ENCODE measurements around the gene SOX5.
A peak's percentile ranks its signal among the peaks of the same experiment; 100 is the strongest.
"Not testable (repeated sequence)": the region's sequence is repeated elsewhere in the genome, so short reads cannot be mapped to it uniquely, and the experiment has no call there.

SOX5 gene

DNA sequence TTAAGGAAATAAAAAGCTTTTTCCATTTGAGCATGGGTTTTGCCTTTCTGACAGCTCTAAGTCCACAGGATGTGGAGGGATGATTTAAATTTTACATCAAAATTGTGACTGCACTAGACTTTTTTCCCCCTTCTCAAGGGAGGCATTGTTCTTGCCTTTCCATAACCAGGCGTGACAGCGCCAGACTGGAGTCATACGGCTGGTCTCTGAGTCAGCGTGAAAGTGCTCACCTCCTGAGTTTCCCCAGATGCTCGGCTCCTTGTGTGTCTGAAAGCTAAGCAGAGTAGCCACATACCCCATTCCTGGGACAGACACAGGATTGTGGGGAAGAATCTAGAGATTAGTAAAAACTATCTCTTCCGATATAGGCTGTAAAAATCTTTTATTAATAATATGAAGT lies 43.1 kb downstream of the SOX5 start:
- no peak for DNase-seq

DNA sequence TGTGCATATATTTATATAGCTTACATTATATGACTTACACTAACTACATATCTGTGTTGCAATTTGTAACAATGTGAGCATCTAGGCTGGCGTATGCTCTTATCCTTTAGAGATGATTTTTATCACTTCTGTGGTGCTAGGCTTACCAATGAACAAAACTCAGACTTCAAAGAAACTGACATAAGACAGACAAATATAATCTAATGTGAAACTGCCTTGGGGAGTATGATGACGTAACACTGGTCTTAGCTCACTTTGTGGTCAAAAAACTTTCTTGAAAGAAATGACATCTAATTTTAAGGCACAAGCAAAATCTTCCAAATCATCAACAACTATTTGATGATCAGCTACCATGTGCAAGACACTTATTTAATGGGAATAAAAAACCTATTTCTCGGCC lies 50.0 kb downstream of the SOX5 start:
- no peak for DNase-seq

DNA sequence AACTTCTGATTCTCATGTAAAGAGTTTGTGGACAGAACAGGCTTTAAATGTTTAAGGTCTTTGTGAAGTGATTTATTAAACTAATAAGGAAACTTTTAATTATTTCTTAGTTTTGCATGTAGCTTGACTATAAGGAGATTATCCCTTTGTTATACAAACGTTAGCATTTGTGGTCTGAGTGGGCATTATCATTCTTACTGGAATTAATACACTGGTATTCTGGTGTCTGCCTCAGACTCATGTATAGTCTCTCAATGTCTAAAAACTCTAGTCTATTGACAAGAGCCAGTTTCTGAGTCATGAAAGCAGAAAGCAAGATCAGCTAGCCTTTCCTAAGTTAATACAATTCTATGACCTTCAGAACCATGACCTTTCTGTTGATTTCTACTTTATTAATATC lies 51.3 kb downstream of the SOX5 start:
- no peak for DNase-seq

DNA sequence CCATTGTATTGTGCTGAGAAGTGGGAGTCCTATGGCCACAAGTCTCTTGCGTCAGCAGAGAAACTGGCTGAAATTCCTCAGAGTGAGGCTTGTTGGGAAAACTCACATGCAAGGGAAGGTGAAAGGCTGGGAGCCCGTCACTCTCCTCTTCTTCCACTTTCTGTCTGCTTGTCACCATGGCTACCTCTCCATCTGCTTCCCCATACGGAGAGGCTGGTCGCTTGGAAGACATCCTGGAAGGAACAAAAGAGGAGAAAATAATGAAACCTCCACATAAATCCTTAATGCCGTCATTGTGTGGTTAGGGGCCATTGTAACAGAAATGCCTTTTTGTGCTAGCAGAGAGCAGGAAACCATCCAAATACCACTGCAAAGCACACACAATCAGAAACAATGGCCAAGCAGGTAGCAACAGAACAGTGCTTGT lies 53.7 kb downstream of the SOX5 start:
- DNase-seq, result peak; percentile 76

DNA sequence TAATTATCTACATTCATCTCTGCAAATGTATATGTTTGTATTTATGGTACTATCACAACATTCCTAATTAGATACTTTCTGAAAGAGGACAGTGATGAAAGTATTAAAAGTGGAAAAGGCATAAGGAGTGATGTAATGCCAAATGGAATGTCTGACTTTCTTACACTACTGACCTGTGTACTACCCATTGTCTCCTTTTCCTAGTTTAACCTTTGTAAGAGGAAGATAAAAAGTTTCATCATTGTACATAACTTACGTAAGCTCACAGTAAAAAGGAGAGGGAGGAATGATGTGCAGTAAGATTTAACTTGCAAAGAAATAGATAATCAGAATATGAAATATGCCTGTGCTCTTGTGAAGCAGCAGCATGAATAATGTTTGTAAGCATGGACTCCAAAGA lies 55.9 kb downstream of the SOX5 start:
- DNase-seq, result no peak

DNA sequence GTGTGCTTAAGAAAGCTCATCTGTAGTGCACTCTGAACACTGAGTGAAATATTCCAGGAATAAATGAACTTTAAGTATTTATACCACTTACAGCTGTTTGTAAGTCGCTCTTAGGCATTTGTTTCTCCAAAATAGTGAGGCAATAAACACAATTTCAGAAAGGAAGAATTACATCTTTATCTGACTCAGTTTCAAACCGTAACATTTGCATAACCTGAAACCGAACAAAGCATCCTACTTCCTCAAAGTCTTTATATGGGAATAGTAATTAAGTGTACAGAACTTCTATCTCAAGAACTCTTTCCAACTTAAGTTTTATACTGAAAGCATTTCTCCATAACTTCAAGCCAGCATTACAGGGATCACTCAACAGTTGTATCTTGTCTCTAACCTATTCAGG lies 58.4 kb downstream of the SOX5 start:
- DNase-seq, result no peak

DNA sequence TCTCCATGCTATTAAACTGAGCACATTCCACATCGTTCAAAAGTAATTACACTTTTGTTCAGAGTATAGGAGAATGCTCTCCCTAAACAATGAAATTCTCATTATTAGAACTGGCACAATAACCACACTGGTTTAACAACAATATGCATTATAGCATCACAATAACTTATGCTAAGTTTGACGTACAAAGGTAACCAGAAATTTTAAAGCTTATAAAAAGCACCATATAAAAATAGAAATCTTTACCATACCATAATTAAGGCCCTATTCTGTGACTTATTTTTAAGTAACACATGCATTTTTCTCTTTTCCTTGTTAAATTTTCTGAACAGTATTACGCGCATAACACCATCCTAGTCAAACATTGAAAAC lies 60.4 kb downstream of the SOX5 start:
- DNase-seq, result no peak

DNA sequence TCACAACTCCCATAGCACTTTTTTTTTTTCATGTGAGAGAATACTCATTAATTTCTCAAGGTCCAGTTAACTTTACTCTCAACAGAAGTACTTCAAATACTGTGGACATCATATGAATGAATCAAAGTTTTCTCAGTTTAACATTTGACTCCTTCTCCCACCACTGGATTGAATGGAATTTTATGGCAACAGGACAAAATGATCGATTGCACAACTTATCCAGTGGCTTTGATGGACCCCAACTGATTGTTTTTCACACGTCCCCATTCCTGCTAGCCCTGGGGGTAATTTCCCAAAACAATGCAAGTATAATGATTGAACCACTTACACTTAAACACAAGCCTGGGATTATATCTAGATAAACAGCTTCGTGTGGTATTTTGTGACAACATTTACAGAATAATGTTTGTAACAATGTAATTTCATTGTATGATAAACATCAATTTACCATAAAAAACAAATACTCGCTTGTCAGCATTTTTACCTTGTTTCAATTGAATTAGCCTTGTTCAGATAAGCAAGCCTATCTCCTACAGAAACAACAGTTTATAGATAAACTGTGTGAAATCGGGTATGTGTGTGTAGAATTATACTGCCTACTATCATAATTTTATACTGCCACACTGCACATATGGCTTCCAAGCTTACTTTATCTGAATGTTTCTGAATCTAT lies 60.9 kb downstream of the SOX5 start:
- no peak for DNase-seq

DNA sequence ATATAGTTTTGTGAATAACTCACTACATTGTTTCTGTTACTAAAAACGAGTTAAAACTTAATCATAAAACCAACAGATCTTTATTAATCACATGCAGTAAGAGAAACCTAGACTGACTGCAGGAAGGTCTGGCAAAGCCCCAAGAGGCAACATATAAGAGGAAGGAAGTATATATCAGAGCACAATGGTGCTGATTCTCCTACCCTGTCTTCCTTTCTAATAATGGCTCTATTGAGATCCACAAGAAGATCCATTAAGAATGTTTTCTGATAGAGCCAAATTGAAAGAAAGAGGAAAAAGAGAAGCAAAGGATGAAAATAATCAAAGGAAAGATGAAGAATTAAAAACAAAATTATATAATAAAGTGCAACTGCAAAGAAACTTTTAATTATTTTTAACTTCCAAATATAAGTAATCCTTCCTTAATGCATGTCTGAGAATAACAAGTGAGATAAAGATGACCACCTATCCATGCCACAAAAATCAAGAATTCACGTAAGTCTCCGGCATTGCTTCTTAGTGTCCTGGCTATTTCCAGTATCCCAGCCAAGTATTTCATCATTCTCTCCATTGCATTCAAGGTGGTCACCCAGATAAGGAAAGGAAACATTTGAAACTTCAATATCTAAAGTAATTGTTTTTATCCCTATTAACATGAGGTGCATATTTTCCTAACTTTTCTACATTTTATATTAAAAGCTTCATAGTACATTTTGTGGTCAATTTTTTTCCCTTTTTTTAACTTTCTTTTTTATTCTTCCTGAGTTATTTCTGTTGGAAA lies 62.2 kb downstream of the SOX5 start:
- DNase-seq, result peak; percentile 19

DNA sequence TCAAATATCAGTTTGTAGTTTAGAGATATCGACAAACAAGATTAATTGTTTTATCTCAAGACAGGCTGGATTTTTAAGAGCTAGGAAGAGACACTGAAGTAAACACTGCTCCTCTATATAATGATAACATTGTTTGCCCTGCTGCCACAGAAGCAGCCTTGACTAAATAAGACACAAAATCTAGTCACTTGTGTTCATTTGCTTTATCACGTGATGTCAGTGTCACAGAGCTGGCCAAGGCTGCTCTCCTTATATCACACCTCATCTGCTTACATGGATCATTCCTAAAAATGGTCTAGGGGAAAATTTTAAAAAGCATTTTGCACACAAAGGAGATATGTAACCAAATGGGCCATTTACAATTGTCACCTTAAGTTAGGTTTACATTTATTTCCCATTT lies 64.1 kb downstream of the SOX5 start:
- no peak for DNase-seq

DNA sequence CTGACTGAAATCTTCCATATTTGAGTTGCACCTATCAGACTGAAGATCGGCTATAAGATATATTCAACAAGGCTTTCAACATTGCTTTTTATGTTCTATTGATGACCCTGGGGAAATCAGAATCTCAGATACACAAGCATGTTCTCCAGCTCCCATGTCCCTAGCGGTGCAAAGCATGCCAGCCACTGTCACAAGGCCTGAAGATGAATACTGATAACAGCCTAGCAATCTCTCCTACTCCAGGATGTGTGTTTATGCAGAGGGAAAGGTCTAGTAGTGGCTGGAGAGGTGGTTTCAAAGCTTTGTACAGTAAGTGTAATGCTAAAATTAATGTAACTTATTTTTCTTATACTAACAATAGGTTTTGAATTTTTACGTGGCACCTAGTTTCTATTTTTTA lies 64.6 kb downstream of the SOX5 start:
- DNase-seq, result no peak

DNA sequence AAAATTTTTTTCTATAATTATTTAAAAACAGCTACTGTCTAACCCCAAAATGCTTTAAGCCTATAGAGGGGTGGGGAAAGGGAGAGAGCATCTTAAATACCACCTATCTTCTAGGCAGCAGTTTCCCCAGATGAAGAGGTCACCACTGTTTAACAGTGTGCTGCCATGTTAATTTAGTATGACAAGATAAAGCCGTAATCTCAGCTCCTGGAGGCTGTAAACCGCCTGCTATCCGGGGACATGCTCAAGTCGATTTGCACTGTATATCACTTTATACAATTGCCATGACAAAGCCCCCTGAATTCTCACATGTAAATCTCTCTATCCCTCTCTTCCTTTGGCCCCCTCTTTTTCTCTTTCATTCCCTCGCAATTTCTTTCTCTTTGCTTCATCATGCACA lies 68.5 kb downstream of the SOX5 start:
- DNase-seq, result no peak

DNA sequence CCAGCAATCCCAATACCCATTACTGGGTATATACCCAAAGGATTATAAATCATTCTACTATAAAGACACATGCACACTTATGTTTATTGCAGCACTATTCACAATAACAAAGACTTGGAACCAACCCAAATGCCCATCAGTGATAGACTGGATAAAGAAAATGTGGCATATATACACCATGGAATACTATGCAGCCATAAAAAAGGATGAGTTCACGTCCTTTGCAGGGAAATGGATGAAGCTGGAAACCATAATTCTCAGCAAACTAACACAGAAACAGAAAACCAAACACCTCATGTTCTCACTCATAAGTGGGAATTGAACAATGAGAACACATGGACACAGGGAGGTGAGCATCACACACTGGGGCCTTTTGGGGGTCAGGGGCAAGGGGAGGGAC lies 72.9 kb downstream of the SOX5 start:
- not testable (repeated sequence) for DNase-seq

DNA sequence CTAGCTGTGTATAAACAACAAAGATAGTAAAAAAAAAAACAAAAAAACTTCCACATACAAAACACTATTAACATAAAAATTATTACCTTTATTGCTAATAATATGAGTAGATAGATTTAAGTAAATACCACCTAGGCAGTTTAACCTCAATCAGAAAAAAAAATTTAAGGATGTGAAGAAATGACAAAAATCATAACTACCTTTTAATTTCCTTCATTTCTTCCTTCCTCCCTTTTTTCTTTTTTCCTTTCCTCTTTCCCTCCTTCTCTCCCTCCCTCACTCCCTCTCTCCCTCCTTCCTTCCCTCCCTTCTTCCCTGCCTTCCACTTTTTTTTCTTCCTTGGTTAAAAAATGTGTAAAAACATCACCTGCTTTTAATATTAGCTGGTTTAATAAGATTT lies 81.7 kb downstream of the SOX5 start:
- DNase-seq, result no peak

DNA sequence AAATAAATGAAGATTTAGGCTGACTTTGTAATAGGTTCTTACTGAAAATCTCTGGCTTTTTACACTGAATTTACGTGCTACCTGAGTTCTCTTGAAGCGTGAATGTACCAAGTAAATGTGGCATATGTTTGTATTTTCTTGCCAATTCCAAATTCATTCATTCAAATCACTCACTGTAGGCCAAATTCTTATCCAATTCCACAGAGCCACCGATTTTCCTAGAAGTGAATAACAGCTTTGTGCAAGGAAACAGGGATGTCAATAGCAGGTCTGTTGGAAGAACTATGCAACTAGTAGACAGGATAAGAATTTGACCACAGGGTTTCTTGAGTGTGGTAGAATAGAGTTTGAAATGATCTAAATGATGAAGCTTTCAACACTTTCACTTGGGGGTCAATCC lies 86.8 kb downstream of the SOX5 start:
- DNase-seq, result no peak

DNA sequence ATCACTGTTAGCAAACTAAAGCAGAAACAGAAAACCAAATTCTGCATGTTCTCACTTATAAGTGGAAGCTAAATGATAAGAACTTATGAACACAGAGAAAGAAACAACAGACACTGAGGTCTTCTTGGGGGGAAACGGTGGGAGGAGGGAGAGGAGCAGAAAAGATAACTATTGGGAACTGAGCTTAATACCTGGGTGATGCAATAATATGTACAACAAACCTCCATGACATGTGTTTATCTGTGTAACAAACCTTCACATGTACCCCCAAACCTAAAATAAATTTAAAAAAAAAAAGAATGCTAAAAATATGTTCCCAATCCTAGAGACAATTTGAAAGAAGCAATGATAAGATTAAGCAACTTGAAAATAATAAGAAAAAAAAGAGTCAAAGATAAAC lies 89.5 kb downstream of the SOX5 start:
- DNase-seq, result no peak

DNA sequence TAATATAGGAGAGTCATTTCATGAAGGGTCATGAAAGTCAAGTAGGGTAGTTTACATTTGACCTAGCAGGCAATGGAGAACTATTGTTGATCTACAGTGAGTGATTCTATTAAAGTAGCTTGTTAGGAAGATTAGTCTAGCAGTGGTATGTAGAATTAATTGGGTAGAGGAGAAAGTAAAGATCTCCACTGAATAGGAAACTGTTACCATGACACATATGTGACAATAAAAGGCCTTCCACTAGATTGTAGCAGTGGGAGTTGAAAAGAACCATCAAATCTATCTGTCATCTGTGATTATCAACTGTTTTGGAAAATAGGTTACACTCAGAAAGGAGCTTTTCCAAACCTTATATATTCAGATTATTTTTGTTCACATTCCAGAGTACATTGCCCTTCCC lies 92.3 kb downstream of the SOX5 start:
- DNase-seq, result no peak

DNA sequence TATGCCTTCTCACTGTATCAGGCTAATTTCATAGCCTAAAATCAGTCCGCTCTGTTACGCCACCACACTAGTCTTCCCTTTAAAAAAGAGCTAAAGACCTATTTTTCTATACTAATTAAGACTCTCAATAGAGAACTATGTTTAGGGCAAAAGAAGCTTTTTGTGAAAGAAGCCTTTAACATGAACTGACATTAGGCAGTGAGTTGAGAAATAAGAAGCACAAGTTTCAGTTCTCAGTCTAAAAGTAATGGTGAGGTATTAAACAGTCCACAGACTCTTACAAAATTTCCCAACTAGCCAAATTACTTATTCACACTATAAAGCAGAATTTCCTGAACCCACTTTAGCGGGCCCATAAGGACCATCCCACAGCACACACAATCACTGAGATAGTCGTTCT lies 93.7 kb downstream of the SOX5 start:
- no peak for DNase-seq

DNA sequence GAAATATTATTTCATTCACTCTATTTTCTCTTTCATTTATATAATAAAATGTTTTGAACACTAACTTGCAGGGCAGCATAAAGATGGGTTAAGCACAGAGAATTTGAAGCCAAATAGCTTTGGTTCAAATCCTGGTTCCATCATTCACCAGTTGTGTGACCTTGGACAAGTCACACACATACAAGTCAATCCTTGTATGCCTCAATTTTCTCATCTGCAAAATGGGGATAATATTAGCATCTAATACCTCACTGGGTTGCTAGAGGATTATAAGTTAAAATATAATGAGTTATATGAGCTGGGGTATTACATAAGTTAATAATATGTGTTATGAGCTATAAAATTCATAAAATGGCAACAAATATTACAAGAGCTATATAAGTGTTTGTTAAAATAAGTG lies 94.9 kb downstream of the SOX5 start:
- no peak for DNase-seq

DNA sequence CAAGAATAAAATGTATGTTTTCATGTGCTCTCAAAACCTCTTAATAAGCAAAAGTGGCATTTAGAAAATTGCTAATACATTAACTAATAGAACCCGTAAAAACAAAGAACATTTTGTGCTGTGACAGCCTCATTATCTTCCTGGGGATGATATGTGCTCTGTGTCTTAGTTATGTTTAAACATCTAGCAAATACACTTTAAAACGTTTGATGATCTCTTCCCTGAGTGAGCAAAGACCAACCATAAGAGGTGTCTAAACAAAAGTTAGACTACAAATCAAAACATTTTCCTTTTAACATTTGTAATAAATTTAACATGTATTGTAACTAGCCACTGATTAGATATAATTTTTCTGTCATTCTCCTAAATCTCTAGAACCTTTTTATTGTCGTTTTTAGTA lies 95.8 kb downstream of the SOX5 start:
- no peak for DNase-seq

DNA sequence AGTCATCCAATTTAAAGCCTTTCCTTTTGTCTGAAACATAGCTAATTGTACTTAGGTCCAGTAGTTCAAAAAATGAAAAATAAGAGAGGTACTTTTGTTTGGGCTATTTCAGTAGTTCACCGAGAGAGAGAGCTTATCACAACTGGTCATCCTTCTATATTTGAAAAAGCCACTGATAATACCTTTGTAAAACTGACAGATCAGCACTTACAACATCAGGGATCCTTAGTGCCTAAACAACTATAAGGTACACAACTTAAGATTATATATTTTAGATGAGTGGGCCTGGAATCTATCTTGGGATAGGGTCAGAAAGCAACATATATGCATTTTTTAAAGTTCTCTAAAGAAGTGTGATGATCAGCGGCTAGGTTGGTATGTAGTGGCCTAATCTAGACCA lies 97.9 kb downstream of the SOX5 start:
- DNase-seq, result no peak

DNA sequence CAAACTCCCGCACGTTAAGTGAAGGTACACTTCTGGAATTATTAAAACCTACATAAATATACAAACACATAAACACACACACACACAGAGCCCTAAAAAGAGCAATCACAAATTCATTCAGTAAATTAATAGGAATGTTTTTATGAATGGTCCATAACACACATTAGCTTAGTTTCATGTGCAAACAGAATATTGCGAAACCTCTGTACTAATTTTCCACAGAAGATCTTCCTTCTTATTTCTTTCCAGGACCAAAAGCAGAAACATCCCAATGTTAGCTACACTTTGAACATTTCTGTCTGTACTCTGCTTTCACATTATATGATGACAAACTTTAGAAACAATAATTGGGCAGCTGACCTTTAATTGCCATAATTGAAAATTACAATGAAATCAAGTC lies 101.6 kb downstream of the SOX5 start:
- DNase-seq, result no peak

DNA sequence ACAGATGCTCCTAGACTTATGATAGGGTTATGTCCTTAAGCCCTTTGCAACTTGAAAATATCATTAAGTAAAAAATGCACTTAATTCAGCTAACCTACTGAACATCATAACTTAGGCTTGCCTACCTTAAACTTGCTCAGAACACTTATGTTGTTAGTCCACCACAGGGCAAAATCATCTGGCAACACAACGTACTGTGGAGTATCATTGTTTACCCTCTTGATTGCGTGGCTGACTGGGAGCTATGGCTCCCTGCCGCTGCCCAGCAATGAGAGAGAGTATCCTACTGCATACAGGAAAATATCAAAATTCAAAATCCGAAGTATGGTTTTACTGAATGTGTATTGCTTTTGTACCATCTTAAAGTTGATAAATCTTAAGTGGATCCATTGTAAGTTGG lies 105.5 kb downstream of the SOX5 start:
- DNase-seq, result no peak

DNA sequence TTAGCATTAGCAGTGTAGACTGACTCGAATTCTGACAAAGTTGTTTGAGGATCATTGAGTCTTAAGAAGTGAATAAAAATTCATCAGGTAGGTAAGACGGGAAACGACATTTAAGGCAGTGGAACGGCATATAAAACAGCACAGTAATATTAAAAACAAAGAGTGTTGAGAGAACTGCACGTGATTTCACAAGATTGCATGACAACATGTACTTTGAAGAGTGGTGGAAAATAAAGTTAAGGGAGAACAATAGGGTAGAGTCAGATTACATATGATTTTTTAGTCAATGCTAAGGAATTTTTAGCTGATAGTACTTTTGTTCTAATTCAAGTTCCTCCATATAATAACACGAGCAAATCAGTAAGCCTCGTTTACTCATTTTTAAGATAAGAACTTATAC lies 115.4 kb downstream of the SOX5 start:
- no peak for DNase-seq

DNA sequence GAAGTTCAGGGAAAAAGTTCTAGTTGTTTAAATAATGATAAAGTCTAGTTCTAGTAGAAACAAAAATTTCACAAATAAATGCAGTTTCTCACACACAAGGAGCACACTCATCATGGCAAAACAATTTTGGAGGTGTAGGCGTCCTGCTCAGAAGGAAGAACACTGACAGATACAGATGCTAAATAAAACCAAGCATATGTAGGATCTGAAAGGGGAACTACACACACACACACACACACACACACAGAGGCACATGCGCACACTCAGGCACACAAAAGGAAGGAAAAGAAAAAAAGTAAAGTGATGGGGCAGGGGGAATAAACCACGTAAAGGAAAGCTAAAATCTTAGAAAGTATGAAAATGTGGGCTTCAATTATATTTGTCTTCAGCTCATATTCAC lies 117.7 kb downstream of the SOX5 start:
- DNase-seq, result no peak

All from NCI-H2029 treated with DMSO at 0.1 percent for 48 hours (cell line).